CD4-positive, alpha-beta memory T cell (primary cell): Measurements from ENCODE around the gene NLRP1. TPM values are rescaled to one million over a fixed set of nuclear protein-coding genes. Genes with fewer than 3 reads are reported as not detected.

Experiments used
- CTCF ChIA-PET: fragments of 350-600 bp; sonication (Branson Sonifier 250); formaldehyde crosslinking; loops from one replicate; lab custom pipeline; 2021; ENCODE audit warnings: inconsistent platforms; ENCODE audit not compliant: partially characterized antibody; lab: Charles Lee
- POLR2A ChIA-PET: fragments of 350-600 bp; sonication (Branson Sonifier 250); formaldehyde crosslinking; loops from one replicate; lab custom pipeline; 2021; ENCODE audit not compliant: partially characterized antibody; lab: Charles Lee
- DNase-seq, 5 donors: peaks; one replicate each; pipeline versions ENCODE4 v3.0.0 to v3.0.0-alpha.2; 2020 to 2022; ENCODE audit warnings: mixed read lengths in 1 of 5
- H3K27ac ChIP-seq: one replicate; pipeline ENCODE4 v1.7.0; 2013; ENCODE audit warnings: low read depth, low read length
- H3K27me3 ChIP-seq: 2 replicates; pipeline ENCODE4 v1.7.0; 2013; ENCODE audit warnings: mild to moderate bottlenecking, low read length, moderate library complexity; ENCODE audit not compliant: insufficient read depth
- H3K36me3 ChIP-seq: 2 replicates; pipeline ENCODE4 v1.7.0; 2013; ENCODE audit warnings: mild to moderate bottlenecking, low read length, moderate library complexity; ENCODE audit not compliant: insufficient read depth
- H3K4me1 ChIP-seq: 2 replicates; pipeline ENCODE4 v1.7.0; 2013; ENCODE audit warnings: mild to moderate bottlenecking, low read length, moderate library complexity; ENCODE audit not compliant: insufficient read depth
- H3K4me3 ChIP-seq, 2 donors: one replicate each; pipeline ENCODE4 v1.7.0; 2013; ENCODE audit warnings: low read length in 2 of 2, mild to moderate bottlenecking in 1 of 2
- H3K9me3 ChIP-seq, 2 donors: one replicate each; pipeline ENCODE4 v1.7.0; 2013; ENCODE audit warnings: low read length in 2 of 2, control low read depth in 1 of 2; ENCODE audit not compliant: control insufficient read depth in 1 of 2
- H3K27ac Mint-ChIP-seq, 7 donors: one replicate each; pipeline ENCODE4 v1.8.0; 2020 to 2021; ENCODE audit warnings: mixed read lengths in 7 of 7, mild to moderate bottlenecking in 6 of 7, inconsistent platforms in 3 of 7, moderate library complexity in 3 of 7
- H3K27me3 Mint-ChIP-seq, 2 donors: one replicate each; pipeline ENCODE4 v1.8.0; 2020 to 2021; ENCODE audit warnings: mixed read lengths in 2 of 2
- H3K36me3 Mint-ChIP-seq, 2 donors: one replicate each; pipeline ENCODE4 v1.8.0; 2020 to 2021; ENCODE audit warnings: mixed read lengths in 2 of 2, inconsistent platforms in 1 of 2, mild to moderate bottlenecking in 1 of 2
- H3K4me1 Mint-ChIP-seq, 4 donors: one replicate each; pipeline ENCODE4 v1.8.0; 2020 to 2021; ENCODE audit warnings: mixed read lengths in 4 of 4, mild to moderate bottlenecking in 1 of 4
- H3K4me3 Mint-ChIP-seq, 8 donors: one replicate each; pipeline ENCODE4 v1.8.0; 2020 to 2021; ENCODE audit warnings: mixed read lengths in 8 of 8, mild to moderate bottlenecking in 7 of 8, moderate library complexity in 6 of 8, inconsistent platforms in 3 of 8
- H3K9me3 Mint-ChIP-seq, 8 donors: one replicate each; pipeline ENCODE4 v1.8.0; 2020 to 2021; ENCODE audit warnings: mixed read lengths in 8 of 8, mild to moderate bottlenecking in 5 of 8, inconsistent platforms in 3 of 8, moderate library complexity in 1 of 8
- intact Hi-C: fragments of 100-400 bp; cut with micrococcal nuclease; formaldehyde crosslinking; loops from one replicate; pipeline ENCODE4 v1.15.1; 2023
- polyA plus RNA-seq, 2 donors: library from polyadenylated mRNA; unstranded; fragments of 300-500 nt; fragmentation: Illumina TruSeq; gene quantifications; one replicate each; pipeline ENCODE4 v1.2.3, GENCODE V29; 2021
- total RNA-seq, 2 experiments: library from RNA; stranded (reverse); gene quantifications; one replicate each; pipeline ENCODE4 v1.2.3, GENCODE V29; 2021

The NLRP1 gene
- total and polyA plus RNA-seq, 4 experiments from 2014 or later: 9.7 to 292 (median 160) TPM

DNA sequence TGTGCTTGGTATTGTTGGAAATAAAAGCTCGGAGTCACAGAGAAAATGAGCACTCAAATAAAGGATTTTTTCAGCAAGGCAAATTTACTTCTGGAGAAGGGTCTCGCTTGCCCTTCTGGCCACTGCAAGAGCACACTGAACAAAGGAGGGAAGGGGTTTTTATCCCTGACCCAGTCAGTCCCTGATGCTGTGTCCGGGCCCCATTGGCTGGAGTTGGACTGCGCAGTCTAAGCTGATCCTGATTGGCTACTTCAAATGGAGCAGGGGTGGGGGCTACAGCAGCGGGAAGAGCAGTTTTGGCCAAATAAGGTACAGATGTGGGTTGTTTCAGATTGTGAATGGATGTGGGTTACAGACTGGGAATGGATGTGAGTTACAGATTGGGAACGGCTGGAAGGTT, 4.3 kb upstream of the NLRP1 start:
- H3K27ac Mint-ChIP-seq: peak overlapping the region in 2 of 7 donors; percentile 49 to 50
- peaks cover 16 to 46% (median 31%) of the 10 kb centered on the region in 4 donors for H3K4me1 Mint-ChIP-seq
- peaks cover 0 to 9% of the 10 kb centered on the region in 2 donors for H3K36me3 Mint-ChIP-seq
- CTCF ChIA-PET: interaction anchor here (0.8 to 2.2 kb wide), 8 partner anchors 7 to 854 kb away, joined by 3 to 36 read pairs (median 10); partner anchors contain the start of gene AIPL1
- no peaks in the 10 kb centered on the region for H3K9me3 ChIP-seq
- H3K4me3 ChIP-seq: no peak overlapping the region
- intact Hi-C loops: loop anchor here (10.0 kb wide), 1 partner anchor 1426 kb away; the partner anchor contains the start of gene RNASEK
- no peaks in the 10 kb centered on the region for H3K36me3 ChIP-seq
- H3K27ac ChIP-seq: no peak overlapping the region
- H3K4me3 Mint-ChIP-seq: no peak overlapping the region
- peaks cover 32% of the 10 kb centered on the region for H3K4me1 ChIP-seq
- H3K27me3 ChIP-seq: no peaks in the 10 kb centered on the region
- no peaks in the 10 kb centered on the region for H3K9me3 Mint-ChIP-seq
- peaks cover 0 to 5% of the 10 kb centered on the region in 2 donors for H3K27me3 Mint-ChIP-seq
- DNase-seq: no peak
- POLR2A ChIA-PET: no interaction called here

DNA sequence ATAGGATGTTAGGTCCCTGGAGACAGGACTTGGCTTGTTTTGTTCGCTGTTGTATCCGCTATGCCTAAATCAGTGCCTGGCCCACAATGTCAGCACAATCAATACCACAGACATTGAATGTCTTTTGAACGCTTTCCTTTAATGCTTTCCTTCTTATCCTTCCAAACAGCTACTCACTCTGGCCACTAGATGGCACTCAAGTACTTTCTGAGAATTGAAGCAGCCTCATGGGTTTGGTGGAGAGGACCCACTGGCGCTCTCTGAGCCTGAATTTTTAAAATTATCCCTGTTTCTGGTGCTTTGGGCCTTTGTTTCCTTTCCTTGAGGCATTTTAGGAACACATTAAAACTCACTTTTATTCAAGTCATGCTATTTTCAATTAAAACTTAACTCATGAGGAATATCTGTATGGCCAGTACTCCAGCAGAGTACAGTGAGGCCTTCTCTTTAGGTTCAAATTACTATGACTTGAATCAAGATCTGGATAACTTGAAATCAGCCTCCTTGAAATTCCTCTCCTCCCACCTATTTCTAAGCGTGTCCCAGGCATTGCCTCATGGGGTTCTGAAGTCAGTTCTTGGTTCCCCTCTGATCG, 3.2 kb upstream of the NLRP1 start:
- H3K4me3 ChIP-seq: no peak overlapping the region
- no peaks in the 10 kb centered on the region for H3K9me3 ChIP-seq
- CTCF ChIA-PET: interaction anchor here (0.6 to 2.2 kb wide), 12 partner anchors 9 to 848 kb away, joined by 3 to 36 read pairs (median 3); partner anchors contain the start of gene AIPL1
- Mint-ChIP-seq H3K36me3 (peaks cover 3 to 17% of the 10 kb centered on the region in 2 donors), H3K27me3 (peaks cover 0 to 3% of the 10 kb centered on the region in 2 donors), H3K9me3 (no peaks in the 10 kb centered on the region), H3K4me3 (peak overlapping the region; percentile 45 to 82 (median 66)), H3K4me1 (peaks cover 24 to 57% (median 39%) of the 10 kb centered on the region in 4 donors), H3K27ac (peak overlapping the region; percentile 88 to 99 (median 98))
- DNase-seq: peak; percentile 62 to 80 (median 78)
- peaks cover 42% of the 10 kb centered on the region for H3K4me1 ChIP-seq
- intact Hi-C loops: loop anchor here (1.0 to 10.0 kb wide), 4 partner anchors 120 to 1427 kb away; partner anchors contain the start of gene RNASEK
- no peak overlapping the region for H3K27ac ChIP-seq
- POLR2A ChIA-PET: interaction anchor here (1.2 kb wide), 1 partner anchor 834 kb away, joined by 4 read pairs; no protein-coding TSS in a partner anchor
- no peaks in the 10 kb centered on the region for H3K27me3 ChIP-seq
- H3K36me3 ChIP-seq: peaks cover under 1% of the 10 kb centered on the region

DNA sequence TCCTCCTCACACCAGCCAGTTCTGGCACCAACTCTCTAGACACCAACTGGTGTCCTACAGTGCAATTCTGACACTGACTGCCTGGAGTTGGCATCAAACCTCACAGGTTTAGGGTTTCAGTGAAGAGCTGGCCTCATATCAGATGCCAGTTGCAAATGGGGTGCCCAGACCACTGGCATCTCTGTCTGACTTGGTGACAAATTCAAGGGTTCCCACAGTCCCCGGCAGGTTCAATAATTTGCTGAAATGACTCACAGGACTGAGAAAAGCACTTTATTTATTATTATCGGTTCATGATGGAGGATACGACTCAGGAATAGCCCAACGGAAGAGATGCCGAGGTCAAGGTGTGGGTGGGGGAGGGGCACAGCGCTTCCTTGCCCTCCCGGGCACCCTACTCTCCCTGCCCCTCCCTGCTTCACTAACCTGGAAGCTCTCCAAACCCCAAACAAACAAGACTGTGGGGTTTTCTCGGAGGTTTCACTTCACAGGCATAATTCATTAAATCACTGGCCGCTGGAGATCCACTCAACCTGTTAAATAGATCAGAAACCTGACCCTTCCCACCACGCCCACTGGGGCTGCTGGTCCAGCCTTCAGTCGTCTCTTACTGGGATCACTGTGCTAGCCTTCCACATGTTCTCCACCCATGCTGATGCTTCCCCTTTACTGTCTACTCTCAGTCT, 1.7 kb upstream of the NLRP1 start:
- intact Hi-C loops: loop anchor here (2.0 to 10.0 kb wide), 2 partner anchors 1055 to 1429 kb away; partner anchors contain the start of genes KIAA0753, RNASEK and TXNDC17
- peak overlapping the region; percentile 88 for H3K27ac ChIP-seq
- H3K4me1 ChIP-seq: peaks cover 58% of the 10 kb centered on the region
- H3K36me3 ChIP-seq: peaks cover 14% of the 10 kb centered on the region
- DNase-seq: peak in 4 of 5 donors; percentile 18 to 36 (median 28)
- CTCF ChIA-PET: interaction anchor here (0.7 to 2.9 kb wide), 4 partner anchors 147 to 850 kb away, joined by 3 to 11 read pairs (median 7); partner anchors contain the start of gene C1QBP
- no peaks in the 10 kb centered on the region for H3K27me3 ChIP-seq
- H3K4me3 Mint-ChIP-seq: peak overlapping the region; percentile 63 to 97 (median 78)
- H3K9me3 ChIP-seq: no peaks in the 10 kb centered on the region
- H3K27me3 Mint-ChIP-seq: no peaks in the 10 kb centered on the region
- H3K9me3 Mint-ChIP-seq: no peaks in the 10 kb centered on the region
- peak overlapping the region; percentile 93 to 99 (median 98) for H3K27ac Mint-ChIP-seq
- peaks cover 13 to 32% of the 10 kb centered on the region in 2 donors for H3K36me3 Mint-ChIP-seq
- peaks cover 31 to 72% (median 53%) of the 10 kb centered on the region in 4 donors for H3K4me1 Mint-ChIP-seq
- POLR2A ChIA-PET: interaction anchor here (0.5 to 3.4 kb wide), 5 partner anchors 159 to 1890 kb away, joined by 3 to 14 read pairs (median 4); partner anchors contain the start of genes P2RX5 and PIMREG
- no peak overlapping the region for H3K4me3 ChIP-seq

- ChIA-PET CTCF (interaction anchor here (0.7 to 2.9 kb wide), 7 partner anchors 121 to 857 kb away, joined by 3 to 11 read pairs (median 3); partner anchors contain the start of gene C1QBP), POLR2A (interaction anchor here (1.0 to 3.4 kb wide), 10 partner anchors 30 to 1889 kb away, joined by 3 to 25 read pairs (median 4); partner anchors contain the start of genes DERL2, MIS12, NUP88 and P2RX5)
- no peaks in the 10 kb centered on the region for H3K9me3 ChIP-seq
- intact Hi-C loops: loop anchor here (2.0 to 10.0 kb wide), 2 partner anchors 1055 to 1429 kb away; partner anchors contain the start of genes KIAA0753, RNASEK and TXNDC17
- H3K27ac Mint-ChIP-seq: peak overlapping the region; percentile 95 to 99 (median 98)
- peaks cover 19 to 39% of the 10 kb centered on the region in 2 donors for H3K36me3 Mint-ChIP-seq
- no peak for DNase-seq
- H3K4me1 ChIP-seq: peaks cover 64% of the 10 kb centered on the region
- H3K27me3 ChIP-seq: no peaks in the 10 kb centered on the region
- peaks cover 19% of the 10 kb centered on the region for H3K36me3 ChIP-seq
- no peaks in the 10 kb centered on the region for H3K27me3 Mint-ChIP-seq
- peaks cover 38 to 78% (median 59%) of the 10 kb centered on the region in 4 donors for H3K4me1 Mint-ChIP-seq
- H3K4me3 Mint-ChIP-seq: peak overlapping the region in 5 of 8 donors; percentile 95 to 98 (median 96)
- H3K27ac ChIP-seq: peak overlapping the region; percentile 88
- H3K4me3 ChIP-seq: peak overlapping the region; percentile 56 to 65
- no peaks in the 10 kb centered on the region for H3K9me3 Mint-ChIP-seq
Observed at GRCh38 chr17:5585287-5585794, 1.0 kb upstream of the NLRP1 start.

DNA sequence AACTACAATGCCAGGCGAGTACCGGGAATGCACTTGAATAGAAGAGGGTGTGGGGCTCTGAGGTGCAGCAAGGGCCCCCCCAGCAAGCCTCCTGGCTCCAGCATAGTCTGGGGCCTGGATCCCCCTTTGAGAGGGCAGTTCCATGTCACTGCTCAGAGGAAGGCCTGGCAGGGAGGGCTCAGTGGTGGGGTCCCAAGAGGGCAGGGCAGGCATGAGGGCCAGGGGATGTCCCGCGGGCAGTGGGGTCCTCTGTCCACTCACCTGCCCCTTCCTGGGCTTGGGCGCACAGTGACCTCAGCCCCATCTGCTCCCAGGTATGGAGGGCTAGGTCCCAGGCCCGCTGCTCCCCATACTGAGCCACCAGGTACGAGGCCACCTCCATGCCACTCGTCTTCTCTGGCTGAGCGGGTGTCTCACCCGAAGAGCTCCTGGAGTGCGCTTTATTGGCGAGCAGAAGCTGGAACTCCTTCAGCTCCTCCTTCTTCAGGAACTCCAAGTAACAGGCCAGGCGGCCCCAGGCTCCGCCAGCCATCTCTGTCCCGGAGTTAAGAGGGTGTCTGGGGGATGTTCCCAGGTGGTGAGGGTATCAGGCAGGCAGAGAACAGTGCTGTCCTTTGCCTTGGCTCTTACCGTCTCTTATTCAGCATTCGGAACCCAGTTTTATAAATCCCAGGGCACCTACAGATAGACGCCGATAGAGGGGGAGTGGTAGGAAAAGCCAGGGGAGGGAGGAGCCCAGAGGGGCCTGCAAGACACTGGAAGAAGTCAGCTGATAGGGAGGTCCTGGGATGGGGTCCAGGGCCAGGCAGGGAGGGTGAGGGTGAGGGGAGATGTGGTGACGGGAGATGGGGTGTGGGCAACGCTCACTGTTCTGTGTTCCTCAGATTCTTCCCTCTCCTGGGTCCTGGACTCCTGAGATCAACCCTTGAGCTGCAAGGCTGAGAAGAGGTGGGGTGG, 605 bp downstream of the NLRP1 start:
- ChIA-PET POLR2A (interaction anchor here (0.9 to 3.4 kb wide), 15 partner anchors 18 to 1873 kb away, joined by 3 to 25 read pairs (median 4); partner anchors contain the start of genes DERL2, MIS12, NUP88 and PIMREG), CTCF (interaction anchor here (1.0 to 2.9 kb wide), 6 partner anchors 9 to 858 kb away, joined by 3 to 11 read pairs (median 4); no protein-coding TSS in a partner anchor)
- Mint-ChIP-seq H3K27me3 (no peaks in the 10 kb centered on the region), H3K36me3 (peaks cover 36 to 55% of the 10 kb centered on the region in 2 donors), H3K27ac (peak overlapping the region; percentile 95 to 99 (median 98)), H3K4me3 (peak overlapping the region; percentile 95 to 98 (median 97)), H3K4me1 (peaks cover 43 to 95% (median 68%) of the 10 kb centered on the region in 4 donors), H3K9me3 (peaks cover 0 to 2% (median 0%) of the 10 kb centered on the region in 8 donors)
- Histone ChIP-seq H3K36me3 (peaks cover 28% of the 10 kb centered on the region), H3K4me3 (peak overlapping the region; percentile 65 to 99), H3K27ac (peak overlapping the region; percentile 88), H3K27me3 (no peaks in the 10 kb centered on the region), H3K9me3 (no peaks in the 10 kb centered on the region), H3K4me1 (peaks cover 76% of the 10 kb centered on the region)
- peak in 2 of 5 donors; percentile 8 to 10 for DNase-seq
- intact Hi-C loops: loop anchor here (1.0 to 10.0 kb wide), 3 partner anchors 97 to 1431 kb away; partner anchors contain the start of genes DERL2, KIAA0753, MIS12 and RNASEK
